Measurements from ENCODE around the gene ECE1. TPM values are rescaled to one million over a fixed set of nuclear protein-coding genes. Genes with fewer than 3 reads are reported as not detected.
"Not testable (repeated sequence)": the region's sequence is repeated elsewhere in the genome, so short reads cannot be mapped to it uniquely, and the experiment has no call there.

ECE1 gene
- total RNA-seq, 1 donor from 2014 or later: 336 TPM

- Histone ChIP-seq H3K36me3 (no peaks in the 10 kb centered on the region), H3K27ac (no peak overlapping the region), H3K4me3 (no peak overlapping the region), H3K27me3 (no peaks in the 10 kb centered on the region), H3K9me3 (no peaks in the 10 kb centered on the region), H3K4me1 (no peaks in the 10 kb centered on the region)
- TF ChIP-seq CTCF (IDR thresholded peaks at IDR 0.05): no peak
- no peak for DNase-seq (ENCODE audit: low spot score in 2 of 2)
- intact Hi-C loops (cut with DNase I): no loop called here
Observed at GRCh38 chr1:21206117-21206516, 84.1 kb downstream of the ECE1 start.

GRCh38 chr1:21205416-21205815 is 84.8 kb downstream of the ECE1 start:
- no peaks in the 10 kb centered on the region for H3K9me3 ChIP-seq
- H3K27ac ChIP-seq: no peak overlapping the region
- TF ChIP-seq CTCF (IDR thresholded peaks at IDR 0.05): no peak
- H3K4me1 ChIP-seq: no peaks in the 10 kb centered on the region
- intact Hi-C loops (cut with DNase I): no loop called here
- H3K36me3 ChIP-seq: no peaks in the 10 kb centered on the region
- H3K27me3 ChIP-seq: no peaks in the 10 kb centered on the region
- DNase-seq (ENCODE audit: low spot score in 2 of 2): no peak
- H3K4me3 ChIP-seq: no peak overlapping the region

GRCh38 chr1:21201650-21202049 is 88.6 kb downstream of the ECE1 start:
- no peaks in the 10 kb centered on the region for H3K4me1 ChIP-seq
- H3K9me3 ChIP-seq: no peaks in the 10 kb centered on the region
- no peaks in the 10 kb centered on the region for H3K27me3 ChIP-seq
- no peak overlapping the region for H3K27ac ChIP-seq
- no peaks in the 10 kb centered on the region for H3K36me3 ChIP-seq
- H3K4me3 ChIP-seq: no peak overlapping the region
- DNase-seq (ENCODE audit: low spot score in 2 of 2): no peak
- no peak for TF ChIP-seq CTCF (IDR thresholded peaks at IDR 0.05)
- intact Hi-C loops (cut with DNase I): no loop called here

GRCh38 chr1:21201238-21201637 is 89.0 kb downstream of the ECE1 start:
- H3K4me1 ChIP-seq; H3K36me3 ChIP-seq; H3K4me3 ChIP-seq; H3K27me3 ChIP-seq; DNase-seq (ENCODE audit: low spot score in 2 of 2); H3K9me3 ChIP-seq; H3K27ac ChIP-seq; intact Hi-C loops (cut with DNase I): not testable (repeated sequence)

- no peak for DNase-seq (ENCODE audit: low spot score in 2 of 2)
Observed at GRCh38 chr1:21200767-21201166, 89.5 kb downstream of the ECE1 start.

GRCh38 chr1:21198929-21199328 is 91.3 kb downstream of the ECE1 start:
- no peak for DNase-seq (ENCODE audit: low spot score in 2 of 2)
- Histone ChIP-seq H3K27me3 (no peaks in the 10 kb centered on the region), H3K9me3 (no peaks in the 10 kb centered on the region), H3K4me3 (no peak overlapping the region), H3K36me3 (no peaks in the 10 kb centered on the region), H3K27ac (no peak overlapping the region), H3K4me1 (no peaks in the 10 kb centered on the region)
- intact Hi-C loops (cut with DNase I): no loop called here
- TF ChIP-seq CTCF (IDR thresholded peaks at IDR 0.05): no peak

More at GRCh38 chr1:21200767-21201166, 89.5 kb downstream of the ECE1 start:
- intact Hi-C loops (cut with DNase I): no loop called here
- Histone ChIP-seq H3K27ac (no peak overlapping the region), H3K4me1 (no peaks in the 10 kb centered on the region), H3K9me3 (no peaks in the 10 kb centered on the region), H3K36me3 (no peaks in the 10 kb centered on the region), H3K4me3 (no peak overlapping the region), H3K27me3 (no peaks in the 10 kb centered on the region)
- no peak for TF ChIP-seq CTCF (IDR thresholded peaks at IDR 0.05)
